CD4-positive, CD25-positive, alpha-beta regulatory T cell (primary cell): Measurements from ENCODE around the gene AGK. TPM values are rescaled to one million over a fixed set of nuclear protein-coding genes. Genes with fewer than 3 reads are reported as not detected.

ENCODE experiments used
- ATAC-seq, 2 donors: fragments of 150-1000 bp; cut with Tn5 transposase; one replicate each; pipeline ENCODE4 v1.10.0; 2021; ENCODE audit warnings: low read depth in 2 of 2, moderate number of reproducible peaks in 2 of 2, moderate library complexity in 1 of 2
- DNase-seq, 3 donors: peaks; one replicate each; pipeline versions ENCODE4 v3.0.0 to v3.0.0-alpha.2; 2012 to 2022; ENCODE audit warnings: mixed read lengths in 1 of 3
- H3K27ac ChIP-seq: one replicate; pipeline ENCODE4 v1.7.0; 2013; ENCODE audit warnings: mild to moderate bottlenecking, low read length; ENCODE audit not compliant: insufficient read depth, poor library complexity, severe bottlenecking
- H3K27me3 ChIP-seq: one replicate; pipeline ENCODE4 v1.7.0; 2013; ENCODE audit warnings: low read length; ENCODE audit not compliant: control insufficient read depth, insufficient read depth
- H3K36me3 ChIP-seq: one replicate; pipeline ENCODE4 v1.7.0; 2013; ENCODE audit warnings: mild to moderate bottlenecking, low read length, moderate library complexity; ENCODE audit not compliant: control insufficient read depth, insufficient read depth
- H3K4me1 ChIP-seq: 2 replicates; pipeline ENCODE4 v1.7.0; 2013; ENCODE audit warnings: mild to moderate bottlenecking, low read length; ENCODE audit not compliant: insufficient read depth, control insufficient read depth, poor library complexity, severe bottlenecking
- H3K4me3 ChIP-seq: one replicate; pipeline ENCODE4 v1.7.0; 2013; ENCODE audit warnings: low read depth, mild to moderate bottlenecking, low read length, moderate library complexity
- H3K9me3 ChIP-seq, 2 experiments: 1 replicate in 1 of 2; 2 replicates in 1 of 2; pipeline ENCODE4 v1.7.0; 2013; ENCODE audit warnings: low read length in 2 of 2, mild to moderate bottlenecking in 1 of 2, moderate library complexity in 1 of 2; ENCODE audit not compliant: control insufficient read depth in 2 of 2
- H3K27ac Mint-ChIP-seq, 3 donors: one replicate each; pipeline ENCODE4 v1.8.0; 2020 to 2022; ENCODE audit warnings: mild to moderate bottlenecking in 3 of 3, mixed read lengths in 3 of 3, moderate library complexity in 2 of 3
- H3K27me3 Mint-ChIP-seq: one replicate; pipeline ENCODE4 v1.8.0; 2022; ENCODE audit warnings: mild to moderate bottlenecking, mixed read lengths
- H3K36me3 Mint-ChIP-seq: one replicate; pipeline ENCODE4 v1.8.0; 2020; ENCODE audit warnings: mixed read lengths
- H3K4me1 Mint-ChIP-seq, 4 donors: one replicate each; pipeline ENCODE4 v1.8.0; 2020 to 2022; ENCODE audit warnings: mixed read lengths in 4 of 4, mild to moderate bottlenecking in 1 of 4
- H3K4me3 Mint-ChIP-seq, 4 donors: one replicate each; pipeline ENCODE4 v1.8.0; 2020 to 2022; ENCODE audit warnings: mild to moderate bottlenecking in 4 of 4, mixed read lengths in 4 of 4, moderate library complexity in 3 of 4
- H3K9me3 Mint-ChIP-seq, 7 donors: one replicate each; pipeline ENCODE4 v1.8.0; 2020 to 2022; ENCODE audit warnings: mixed read lengths in 7 of 7, mild to moderate bottlenecking in 3 of 7, moderate library complexity in 2 of 7
- polyA plus RNA-seq, 4 donors: library from polyadenylated mRNA; unstranded; fragments of 300-500 nt; fragmentation: Illumina TruSeq; gene quantifications; one replicate each; pipeline ENCODE4 v1.2.3, GENCODE V29; 2021
- total RNA-seq: library from RNA; stranded (reverse); gene quantifications from one replicate; pipeline ENCODE4 v1.2.3, GENCODE V29; 2022

The AGK gene
- total and polyA plus RNA-seq, 5 donors from 2014 or later: 28.6 to 38.1 (median 35.1) TPM

DNA sequence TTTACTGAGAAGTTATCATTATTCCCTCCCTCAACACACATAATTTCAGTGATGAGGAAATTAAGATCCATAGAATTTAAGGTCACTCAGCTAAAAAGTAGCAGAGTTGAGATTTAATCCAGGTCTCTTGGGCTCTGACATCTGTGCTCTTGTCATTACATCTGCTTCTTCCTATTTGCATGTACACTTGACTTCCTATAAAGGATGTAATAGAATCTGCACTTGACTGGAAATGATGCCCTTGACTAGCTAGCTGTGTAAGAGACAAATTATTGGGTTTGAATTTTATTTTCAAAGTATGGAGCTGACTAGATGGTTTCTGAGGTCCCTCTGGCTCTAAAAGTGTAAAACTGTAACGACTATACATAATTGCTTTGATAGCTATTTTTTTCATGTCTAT is 59.5 kb downstream of the AGK start:
- Histone ChIP-seq H3K4me1 (no peaks in the 10 kb centered on the region), H3K9me3 (no peaks in the 10 kb centered on the region), H3K4me3 (no peak overlapping the region), H3K27ac (no peak overlapping the region), H3K36me3 (peaks cover 29% of the 10 kb centered on the region), H3K27me3 (no peaks in the 10 kb centered on the region)
- H3K27ac Mint-ChIP-seq: no peak overlapping the region
- H3K4me1 Mint-ChIP-seq: peaks cover 0 to 4% (median 1%) of the 10 kb centered on the region in 4 donors
- no peaks in the 10 kb centered on the region for H3K9me3 Mint-ChIP-seq
- H3K27me3 Mint-ChIP-seq: no peaks in the 10 kb centered on the region
- no peak for DNase-seq
- no peak for ATAC-seq
- H3K36me3 Mint-ChIP-seq: peaks cover 47% of the 10 kb centered on the region
- no peak overlapping the region for H3K4me3 Mint-ChIP-seq

DNA sequence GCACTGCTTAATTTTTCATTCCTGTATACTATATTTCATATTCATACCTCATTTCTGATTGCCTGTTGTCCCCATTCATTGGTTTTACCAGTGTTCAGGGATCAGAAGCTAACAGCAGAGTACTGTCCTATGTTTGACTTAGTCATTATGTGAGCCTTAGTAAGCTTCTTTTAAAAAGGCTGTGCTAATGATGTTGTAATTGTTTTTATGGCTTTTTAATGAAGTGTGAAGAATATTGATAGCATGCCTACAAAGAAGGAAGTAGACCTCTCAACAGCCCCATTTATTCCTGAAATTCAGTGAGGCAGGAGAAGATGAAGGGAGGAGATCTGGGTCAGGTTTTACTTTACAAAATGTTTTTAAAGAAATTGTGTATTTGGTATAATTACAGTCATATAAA is 61.7 kb downstream of the AGK start:
- no peaks in the 10 kb centered on the region for H3K27me3 Mint-ChIP-seq
- Histone ChIP-seq H3K4me3 (no peak overlapping the region), H3K27ac (no peak overlapping the region), H3K36me3 (peaks cover 23% of the 10 kb centered on the region), H3K9me3 (no peaks in the 10 kb centered on the region), H3K4me1 (no peaks in the 10 kb centered on the region), H3K27me3 (no peaks in the 10 kb centered on the region)
- no peaks in the 10 kb centered on the region for H3K9me3 Mint-ChIP-seq
- ATAC-seq: no peak
- DNase-seq: no peak
- peaks cover 49% of the 10 kb centered on the region for H3K36me3 Mint-ChIP-seq
- no peak overlapping the region for H3K27ac Mint-ChIP-seq
- H3K4me3 Mint-ChIP-seq: no peak overlapping the region
- H3K4me1 Mint-ChIP-seq: peaks cover 0 to 11% (median 1%) of the 10 kb centered on the region in 4 donors

DNA sequence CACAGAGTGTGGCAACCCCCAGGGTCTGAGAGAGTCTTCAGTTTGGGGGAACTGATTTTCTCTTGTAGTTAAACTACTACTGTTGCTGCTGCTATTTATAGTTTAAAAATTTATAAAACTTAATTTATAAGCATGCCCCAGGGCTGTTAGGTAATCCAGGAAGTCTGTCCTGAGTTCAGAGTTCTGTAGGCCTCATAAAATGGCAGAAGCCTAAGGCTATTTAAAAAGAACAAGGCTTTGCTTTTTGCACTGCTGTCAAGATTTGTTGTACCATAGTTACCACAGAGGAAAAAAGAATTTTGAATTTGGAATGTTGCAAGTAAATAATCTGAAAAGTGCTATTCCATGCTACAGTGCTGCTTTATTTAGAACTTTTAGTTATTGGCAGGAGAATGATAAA is 66.1 kb downstream of the AGK start:
- ATAC-seq (no peak), DNase-seq (no peak)
- no peaks in the 10 kb centered on the region for H3K9me3 Mint-ChIP-seq
- H3K4me3 ChIP-seq: no peak overlapping the region
- no peaks in the 10 kb centered on the region for H3K27me3 ChIP-seq
- H3K4me3 Mint-ChIP-seq: no peak overlapping the region
- no peaks in the 10 kb centered on the region for H3K4me1 ChIP-seq
- H3K9me3 ChIP-seq: no peaks in the 10 kb centered on the region
- no peaks in the 10 kb centered on the region for H3K27me3 Mint-ChIP-seq
- H3K27ac Mint-ChIP-seq: no peak overlapping the region
- peaks cover 0 to 11% (median 3%) of the 10 kb centered on the region in 4 donors for H3K4me1 Mint-ChIP-seq
- peaks cover 38% of the 10 kb centered on the region for H3K36me3 Mint-ChIP-seq
- no peak overlapping the region for H3K27ac ChIP-seq
- peaks cover 23% of the 10 kb centered on the region for H3K36me3 ChIP-seq

DNA sequence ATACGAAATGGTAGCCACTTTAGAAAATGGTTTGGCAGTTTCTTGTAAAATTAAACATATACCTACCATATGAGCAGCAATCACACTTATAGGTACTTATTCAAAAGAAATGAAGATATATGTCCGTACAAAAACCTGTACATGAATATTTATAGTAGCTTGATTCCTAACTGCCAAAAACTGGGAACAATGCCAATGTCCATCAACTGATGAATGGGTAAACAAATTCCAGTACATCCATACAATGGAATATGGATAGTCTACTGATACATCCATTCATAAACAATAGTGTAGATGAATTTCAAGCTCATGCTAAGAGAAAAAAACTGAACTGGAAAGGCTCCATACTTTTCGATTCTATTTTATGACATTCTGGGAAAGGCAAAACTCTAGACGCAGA is 68.5 kb downstream of the AGK start:
- Mint-ChIP-seq H3K27me3 (no peaks in the 10 kb centered on the region), H3K36me3 (peaks cover 44% of the 10 kb centered on the region), H3K27ac (no peak overlapping the region), H3K4me3 (no peak overlapping the region), H3K4me1 (peaks cover 0 to 7% (median 3%) of the 10 kb centered on the region in 4 donors), H3K9me3 (peaks cover 0 to 1% (median 0%) of the 10 kb centered on the region in 7 donors)
- no peaks in the 10 kb centered on the region for H3K9me3 ChIP-seq
- no peak overlapping the region for H3K4me3 ChIP-seq
- H3K36me3 ChIP-seq: peaks cover 27% of the 10 kb centered on the region
- H3K27ac ChIP-seq: no peak overlapping the region
- DNase-seq: no peak
- ATAC-seq: no peak
- no peaks in the 10 kb centered on the region for H3K27me3 ChIP-seq
- H3K4me1 ChIP-seq: no peaks in the 10 kb centered on the region

DNA sequence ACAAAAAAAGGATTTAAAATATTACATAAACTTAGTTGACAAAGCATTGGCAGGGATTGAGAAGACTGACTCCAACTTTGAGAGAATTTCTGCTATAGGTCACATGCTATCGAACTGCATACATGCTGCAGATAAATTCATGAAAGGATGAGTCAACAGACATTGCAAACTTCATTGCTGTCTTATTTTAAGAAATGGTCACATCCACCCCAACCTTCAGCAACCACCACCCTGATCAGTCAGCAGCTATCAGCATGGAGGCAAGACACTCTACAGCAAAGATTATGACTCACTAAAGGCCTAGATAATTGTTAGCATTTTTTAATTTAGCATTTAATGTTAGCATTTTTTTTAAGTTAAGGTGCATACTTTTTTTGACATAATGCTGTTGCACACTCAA is 73.6 kb downstream of the AGK start:
- H3K4me3 Mint-ChIP-seq: no peak overlapping the region
- DNase-seq: no peak
- Histone ChIP-seq H3K27me3 (no peaks in the 10 kb centered on the region), H3K36me3 (peaks cover 22% of the 10 kb centered on the region), H3K4me3 (no peak overlapping the region), H3K27ac (no peak overlapping the region), H3K4me1 (no peaks in the 10 kb centered on the region), H3K9me3 (no peaks in the 10 kb centered on the region)
- ATAC-seq: no peak
- peaks cover 39% of the 10 kb centered on the region for H3K36me3 Mint-ChIP-seq
- peaks cover 0 to 7% (median 1%) of the 10 kb centered on the region in 4 donors for H3K4me1 Mint-ChIP-seq
- H3K27me3 Mint-ChIP-seq: no peaks in the 10 kb centered on the region
- peaks cover 0 to 1% (median 0%) of the 10 kb centered on the region in 7 donors for H3K9me3 Mint-ChIP-seq
- H3K27ac Mint-ChIP-seq: no peak overlapping the region

DNA sequence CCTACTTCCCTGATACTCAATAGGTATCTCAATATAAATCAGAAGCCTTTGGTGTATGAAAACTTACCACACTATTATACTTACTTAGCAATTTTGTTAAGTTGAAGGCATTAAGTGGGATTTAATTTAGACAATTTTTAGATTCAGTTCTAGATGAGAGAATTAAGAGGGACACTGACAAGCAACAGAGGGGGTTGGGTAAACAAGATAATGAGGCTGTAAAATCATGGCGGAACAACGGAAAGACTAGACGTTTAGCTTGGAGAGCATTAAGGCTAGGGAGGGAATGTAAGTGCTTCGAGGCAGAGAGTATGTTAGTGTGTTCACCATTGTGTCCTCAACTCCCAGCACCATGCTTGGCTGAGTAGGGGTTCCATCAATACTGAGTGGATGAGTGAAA is 79.4 kb downstream of the AGK start:
- ATAC-seq: no peak
- Mint-ChIP-seq H3K27ac (no peak overlapping the region), H3K36me3 (peaks cover 18% of the 10 kb centered on the region), H3K4me1 (peaks cover 0 to 3% (median 0%) of the 10 kb centered on the region in 4 donors), H3K9me3 (no peaks in the 10 kb centered on the region), H3K27me3 (no peaks in the 10 kb centered on the region), H3K4me3 (no peak overlapping the region)
- Histone ChIP-seq H3K36me3 (peaks cover 4% of the 10 kb centered on the region), H3K27me3 (no peaks in the 10 kb centered on the region), H3K27ac (no peak overlapping the region), H3K9me3 (no peaks in the 10 kb centered on the region), H3K4me1 (no peaks in the 10 kb centered on the region), H3K4me3 (no peak overlapping the region)
- no peak for DNase-seq

DNA sequence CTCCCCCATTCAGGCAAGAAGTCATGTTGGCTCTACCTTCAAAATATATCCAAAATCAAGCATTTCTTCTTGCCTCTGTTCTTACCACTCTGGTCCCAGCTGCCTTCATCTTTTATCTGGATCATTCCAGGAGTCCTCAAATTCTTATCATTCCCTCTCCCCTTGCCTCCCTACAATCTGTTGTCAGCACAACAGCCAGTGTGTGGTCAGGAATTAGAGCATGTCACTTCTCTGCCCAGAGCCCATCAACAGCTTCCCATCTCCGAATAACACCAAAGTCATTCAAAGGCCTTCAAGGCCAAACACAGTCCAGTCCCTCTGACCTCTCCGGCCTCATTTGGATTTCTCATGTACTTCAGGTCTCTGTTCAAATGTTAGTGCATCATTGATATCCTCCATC is 80.3 kb downstream of the AGK start:
- Histone ChIP-seq H3K4me3 (no peak overlapping the region), H3K4me1 (no peaks in the 10 kb centered on the region), H3K36me3 (peaks cover 4% of the 10 kb centered on the region), H3K27ac (no peak overlapping the region), H3K27me3 (no peaks in the 10 kb centered on the region), H3K9me3 (no peaks in the 10 kb centered on the region)
- no peaks in the 10 kb centered on the region for H3K9me3 Mint-ChIP-seq
- no peak overlapping the region for H3K4me3 Mint-ChIP-seq
- H3K27me3 Mint-ChIP-seq: no peaks in the 10 kb centered on the region
- H3K4me1 Mint-ChIP-seq: peaks cover 0 to 3% (median 0%) of the 10 kb centered on the region in 4 donors
- no peak overlapping the region for H3K27ac Mint-ChIP-seq
- ATAC-seq (no peak), DNase-seq (no peak)
- H3K36me3 Mint-ChIP-seq: peaks cover 18% of the 10 kb centered on the region

DNA sequence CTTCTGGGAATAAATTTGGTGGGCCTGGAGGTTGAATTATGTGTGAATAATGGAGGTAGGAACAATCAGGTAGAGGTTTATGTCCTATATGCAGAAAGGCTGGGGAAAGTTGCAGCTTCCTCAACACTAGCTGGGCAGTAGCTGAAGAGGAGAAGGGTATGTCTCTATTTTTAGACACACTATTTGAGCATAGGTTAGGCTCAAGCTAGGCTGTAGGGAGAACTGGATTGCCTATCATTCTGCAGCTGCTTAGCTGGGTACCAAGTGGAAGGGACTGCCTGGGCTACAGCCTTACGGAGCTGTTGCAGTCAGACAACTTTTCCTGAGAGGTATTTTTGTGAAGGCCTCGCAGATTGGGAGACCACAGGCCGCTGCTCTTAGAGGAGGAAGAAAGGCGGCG is 82.9 kb downstream of the AGK start:
- H3K4me3 Mint-ChIP-seq: no peak overlapping the region
- no peaks in the 10 kb centered on the region for H3K9me3 Mint-ChIP-seq
- DNase-seq (no peak), ATAC-seq (no peak)
- Histone ChIP-seq H3K4me1 (no peaks in the 10 kb centered on the region), H3K36me3 (peaks cover 6% of the 10 kb centered on the region), H3K27ac (no peak overlapping the region), H3K4me3 (no peak overlapping the region), H3K9me3 (no peaks in the 10 kb centered on the region), H3K27me3 (no peaks in the 10 kb centered on the region)
- no peaks in the 10 kb centered on the region for H3K27me3 Mint-ChIP-seq
- peaks cover 0 to 5% (median 0%) of the 10 kb centered on the region in 4 donors for H3K4me1 Mint-ChIP-seq
- H3K27ac Mint-ChIP-seq: peak overlapping the region in 2 of 3 donors; percentile 3 to 12
- peaks cover 23% of the 10 kb centered on the region for H3K36me3 Mint-ChIP-seq
